ENCODE results near the gene EPGN. TPM values are rescaled to one million over a fixed set of nuclear protein-coding genes. Genes with fewer than 3 reads are reported as not detected.

EPGN gene
- polyA plus RNA-seq, 2 of the 4 experiments (the other 2 are of a cell fraction) = not detected

GRCh38 chr4:74307170-74307569, 1.1 kb upstream of the EPGN start:
- POLR2A ChIA-PET = no interaction called here
- Histone ChIP-seq H3K4me2 (no peak overlapping the region), H3K9me3 (no peaks in the 10 kb centered on the region), H3K27ac (no peak overlapping the region), H3K4me3 (no peak overlapping the region), H3K4me1 (no peaks in the 10 kb centered on the region)
- DNase-seq (ENCODE audit: low read depth in 1 of 2, low spot score in 1 of 2) = no peak
- CTCF ChIA-PET = interaction anchor here (0.6 to 1.1 kb wide), 3 partner anchors 9 to 955 kb away, joined by 3 to 4 read pairs (median 4); no protein-coding TSS in a partner anchor
- 90% methylated on average over 1 of the region's 1 CpG for WGBS (ENCODE audit: missing lambda C conversion rate)
- TF ChIP-seq RNF2 (IDR thresholded peaks at IDR 0.05; ENCODE audit: borderline replicate concordance, low read depth) = no peak
- TF ChIP-seq NFE2L2 (conservative IDR thresholded peaks at IDR 0.05; ENCODE audit: low read length) = no peak
- no peak for TF ChIP-seq CHD2 (IDR thresholded peaks at IDR 0.05; ENCODE audit: low read length, partially characterized antibody)
- no peak for TF ChIP-seq NPAS2 (CRISPR knock-in tag; IDR thresholded peaks at IDR 0.05; ENCODE audit: borderline replicate concordance)
- no peak for TF ChIP-seq CHD4 (IDR thresholded peaks at IDR 0.05; ENCODE audit: borderline replicate concordance)
- TF ChIP-seq MAX (IDR thresholded peaks at IDR 0.05) = no peak
- TF ChIP-seq MYC (IDR thresholded peaks at IDR 0.05; ENCODE audit: borderline replicate concordance, low read length) = no peak
- TF ChIP-seq MAZ (IDR thresholded peaks at IDR 0.05; ENCODE audit: borderline replicate concordance, low read depth, low read length) = no peak
- FAIRE-seq = no peak
- ATAC-seq = no peak

- H3K4me3 ChIP-seq = no peak overlapping the region
- H3K4me1 ChIP-seq = no peaks in the 10 kb centered on the region
- H3K4me2 ChIP-seq = no peak overlapping the region
- ATAC-seq (no peak), DNase-seq (ENCODE audit: low read depth in 1 of 2, low spot score in 1 of 2) (no peak), FAIRE-seq (no peak)
- ChIA-PET CTCF (interaction anchor here (0.7 to 1.6 kb wide), 3 partner anchors 11 to 366 kb away, joined by 3 to 5 read pairs (median 3); no protein-coding TSS in a partner anchor), POLR2A (no interaction called here)
- H3K9me3 ChIP-seq = no peaks in the 10 kb centered on the region
- TF ChIP-seq NPAS2 (CRISPR knock-in tag; IDR thresholded peaks at IDR 0.05; ENCODE audit: borderline replicate concordance) (no peak), BCL3 (IDR thresholded peaks at IDR 0.05) (no peak), RCOR1 (IDR thresholded peaks at IDR 0.05; ENCODE audit: low read depth, low read length) (no peak), CBX2 (IDR thresholded peaks at IDR 0.05; ENCODE audit: borderline replicate concordance, low read depth) (no peak), EHF (CRISPR knock-in tag; IDR thresholded peaks at IDR 0.05) (no peak), ZC3H11A (IDR thresholded peaks at IDR 0.05) (no peak), MAX (IDR thresholded peaks at IDR 0.05) (no peak), CBX8 (IDR thresholded peaks at IDR 0.05) (no peak), ZSCAN20 (CRISPR knock-in tag; IDR thresholded peaks at IDR 0.05) (no peak), FOSB (CRISPR knock-in tag; IDR thresholded peaks at IDR 0.05) (no peak)
- H3K27ac ChIP-seq = no peak overlapping the region
Measured at GRCh38 chr4:74309223-74309622, 953 bp downstream of the EPGN start.

- FAIRE-seq (no peak), DNase-seq (ENCODE audit: low read depth in 1 of 2, low spot score in 1 of 2) (peak; percentile 8 to 67), ATAC-seq (peak in 1 of 2 experiments; percentile 70; a peak in 3 of 6 replicates)
- POLR2A ChIA-PET = no interaction called here
- H3K4me3 ChIP-seq = no peak overlapping the region
- 14% methylated on average over 4 of the region's 4 CpGs for WGBS (ENCODE audit: missing lambda C conversion rate)
- H3K4me1 ChIP-seq = peaks cover 5% of the 10 kb centered on the region; the same call in 1 of the 3 replicates
- CTCF ChIA-PET = interaction anchor here (0.6 to 1.6 kb wide), 7 partner anchors 11 to 177 kb away, joined by 3 to 13 read pairs (median 3); no protein-coding TSS in a partner anchor
- H3K27ac ChIP-seq = no peak overlapping the region
- peak; percentile 82 to 84 for TF ChIP-seq RAD21 (conservative IDR thresholded peaks at IDR 0.05 in 1 of 2, IDR thresholded peaks at IDR 0.05 in 1 of 2)
- peak; percentile 79 for TF ChIP-seq CTCF (IDR thresholded peaks at IDR 0.05)
- peak; percentile 79 for TF ChIP-seq SMC3 (IDR thresholded peaks at IDR 0.05)
- TF ChIP-seq TP53 (CRISPR knock-in tag; IDR thresholded peaks at IDR 0.05) = no peak
- H3K4me2 ChIP-seq = peak overlapping the region; percentile 44; the same call in 2 of the 3 replicates
- no peaks in the 10 kb centered on the region for H3K9me3 ChIP-seq
Measured at GRCh38 chr4:74311696-74312313, 3.5 kb downstream of the EPGN start.
